ENCODE measurements around the gene DIDO1.

- TF ChIP-seq CTCF (IDR thresholded peaks at IDR 0.05) (no peak), POLR2A (IDR thresholded peaks at IDR 0.05) (no peak)
Measured at GRCh38 chr20:62935968-62936585, 9.8 kb upstream of the DIDO1 start.
